Retina (tissue), 1 donor: ENCODE results near the gene GTPBP4.
"Not testable (repeated sequence)": the region's sequence is repeated elsewhere in the genome, so short reads cannot be mapped to it uniquely, and the experiment has no call there.

Experiments
- DNase-seq: peaks from one replicate; pipeline ENCODE4 v3.0.0-alpha.2; 2016

GTPBP4 gene

DNA sequence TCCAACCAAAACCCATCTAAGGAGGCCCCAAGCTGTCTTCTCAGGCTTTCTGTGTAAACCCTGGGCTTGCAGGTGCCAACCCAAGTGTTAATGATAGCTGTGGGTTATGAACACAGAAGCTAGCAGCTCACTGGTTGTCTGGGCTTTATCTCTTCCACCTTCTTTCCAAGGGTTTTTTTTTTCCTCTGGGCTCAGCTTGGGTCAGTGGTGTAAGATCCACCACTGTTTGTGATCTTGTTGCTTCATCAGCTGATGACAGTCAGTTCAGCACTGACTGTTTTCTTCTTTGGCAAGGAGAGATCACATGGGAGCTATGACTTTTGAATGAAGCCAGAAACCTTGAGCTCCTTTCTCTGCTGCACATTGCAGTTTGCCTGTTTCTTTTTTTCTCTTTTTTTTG, 4.6 kb downstream of the GTPBP4 start:
- no peak for DNase-seq

DNA sequence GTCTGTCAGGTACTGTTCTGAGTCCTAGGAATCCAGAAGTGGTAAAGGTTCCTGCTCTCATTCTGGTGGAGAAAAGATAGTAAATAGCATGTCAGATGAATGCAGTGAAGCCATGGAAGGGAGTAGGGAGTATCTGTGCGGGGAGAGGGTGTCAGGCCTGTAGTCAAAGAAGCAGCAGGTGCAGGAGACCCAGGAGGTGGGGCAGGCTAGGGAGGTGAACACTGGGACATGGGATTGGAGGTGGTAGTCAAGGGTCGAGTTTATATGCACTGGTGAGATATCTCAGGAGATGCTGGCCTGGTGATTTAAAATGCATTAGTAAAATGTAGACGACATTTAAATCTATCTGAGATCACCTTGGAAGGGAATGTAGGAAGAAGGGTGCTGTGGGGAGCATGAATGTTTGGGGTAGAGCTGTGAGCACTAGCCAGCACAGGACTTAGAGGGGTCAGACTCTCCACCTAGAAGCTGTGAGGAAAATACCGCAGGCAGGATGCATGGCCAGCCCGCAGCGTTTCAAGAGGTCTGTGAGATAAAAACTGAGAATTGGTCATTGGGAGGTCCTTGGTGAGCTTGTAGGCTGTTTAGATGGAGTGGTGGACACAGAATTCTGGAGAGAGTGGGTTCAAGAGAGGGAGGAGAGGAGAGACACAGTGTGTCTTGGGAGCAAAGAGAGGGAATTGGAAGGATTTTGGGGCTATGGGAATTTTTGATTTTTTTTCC, 6.8 kb downstream of the GTPBP4 start:
- no peak for DNase-seq

DNA sequence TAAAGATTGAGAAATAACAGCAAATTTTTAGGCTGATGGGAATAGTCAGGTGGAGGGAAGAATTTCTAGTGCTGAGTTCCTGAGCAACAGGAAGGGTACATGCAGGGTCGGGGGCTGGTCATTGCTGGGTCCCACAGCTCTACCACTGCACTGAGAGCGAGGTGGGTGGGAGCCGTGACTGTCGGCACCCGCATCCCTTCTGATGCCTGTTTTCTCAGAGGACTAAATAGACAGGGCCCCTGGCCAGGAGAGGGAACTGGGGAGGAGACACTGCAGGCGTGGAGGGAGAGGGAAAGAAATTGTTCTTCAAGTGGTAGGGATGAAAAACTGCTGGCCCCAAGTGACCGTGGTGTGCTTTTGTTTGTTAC, 7.3 kb downstream of the GTPBP4 start:
- DNase-seq: no peak

DNA sequence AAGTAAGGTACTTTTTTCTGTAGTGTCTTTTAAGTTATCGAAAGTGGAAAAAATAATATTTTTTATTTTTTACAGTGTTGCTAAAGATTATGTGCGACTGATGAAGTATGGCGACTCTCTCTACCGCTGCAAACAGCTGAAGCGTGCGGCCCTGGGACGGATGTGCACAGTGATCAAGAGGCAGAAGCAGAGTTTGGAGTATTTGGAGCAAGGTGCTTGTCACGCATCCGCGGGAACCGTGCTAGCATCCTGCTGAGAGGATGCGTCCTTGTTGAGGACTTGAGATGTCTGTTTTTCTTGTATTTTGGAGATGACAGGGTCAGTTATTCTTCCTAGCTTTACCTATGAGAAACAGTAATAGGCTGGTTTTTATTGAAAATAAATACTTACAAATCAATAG, 7.8 kb downstream of the GTPBP4 start:
- DNase-seq: no peak

DNA sequence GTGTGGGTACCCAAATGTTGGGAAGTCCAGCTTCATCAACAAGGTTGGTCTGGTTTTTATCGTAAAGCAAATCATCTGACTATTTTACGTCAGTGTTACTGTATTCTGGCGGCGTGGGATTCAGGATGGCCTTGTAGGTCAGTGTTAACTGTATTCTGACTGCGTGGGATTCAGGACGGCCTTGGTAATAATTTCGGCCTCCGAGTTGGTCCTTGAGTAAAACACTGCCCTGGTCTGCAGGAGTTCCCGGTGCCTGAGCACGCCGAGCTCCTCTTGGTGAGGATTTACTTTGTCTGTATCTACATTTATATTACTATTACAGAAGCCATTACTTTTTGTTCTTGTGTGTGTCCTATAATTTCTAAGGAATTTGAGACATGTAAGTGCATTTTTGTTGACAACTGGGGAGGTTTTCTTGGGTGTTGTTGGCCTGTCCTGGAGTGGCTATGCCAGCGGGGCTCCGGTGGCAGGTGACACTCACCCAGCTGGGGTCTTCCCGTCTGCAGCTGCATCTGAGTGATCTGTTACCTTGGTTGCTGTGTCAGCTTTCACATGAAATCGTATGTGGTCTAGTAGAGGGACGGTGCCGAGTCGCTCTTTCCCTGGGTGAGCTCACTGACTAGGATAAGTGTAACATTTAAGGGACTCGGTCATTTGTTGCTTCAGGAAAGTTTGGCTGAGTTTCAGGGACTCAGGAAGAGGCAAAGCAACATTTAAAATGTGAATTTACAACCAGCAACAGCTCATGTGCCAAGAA, 9.2 kb downstream of the GTPBP4 start:
- DNase-seq: no peak

DNA sequence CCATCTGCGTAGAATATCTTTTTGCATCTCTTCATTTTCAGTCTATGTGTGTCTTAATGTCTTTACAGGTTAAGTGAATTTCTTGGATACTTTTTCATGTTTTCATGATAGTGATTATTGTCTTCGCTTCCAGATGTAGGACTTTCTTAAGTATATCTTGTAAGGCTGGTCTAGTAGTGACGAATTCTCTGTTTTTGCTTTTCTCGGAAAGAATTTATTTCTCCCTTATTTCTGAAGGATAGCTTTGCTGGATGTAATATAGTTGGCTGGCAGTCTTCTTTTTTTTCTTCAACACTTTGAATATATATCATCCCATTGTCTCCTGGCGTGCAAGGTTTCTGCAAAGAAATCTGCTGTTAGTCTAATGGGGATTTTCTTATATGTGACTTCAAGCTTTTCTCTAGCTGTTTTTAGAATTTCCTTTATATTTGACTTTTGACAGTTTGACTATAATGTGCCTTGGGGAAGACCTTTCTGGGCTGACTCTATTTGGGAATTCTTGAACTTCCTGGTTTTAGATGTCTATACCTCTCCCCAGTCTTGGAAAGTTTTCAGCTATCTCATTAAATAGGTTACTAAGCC, 14.3 kb downstream of the GTPBP4 start:
- no peak for DNase-seq

DNA sequence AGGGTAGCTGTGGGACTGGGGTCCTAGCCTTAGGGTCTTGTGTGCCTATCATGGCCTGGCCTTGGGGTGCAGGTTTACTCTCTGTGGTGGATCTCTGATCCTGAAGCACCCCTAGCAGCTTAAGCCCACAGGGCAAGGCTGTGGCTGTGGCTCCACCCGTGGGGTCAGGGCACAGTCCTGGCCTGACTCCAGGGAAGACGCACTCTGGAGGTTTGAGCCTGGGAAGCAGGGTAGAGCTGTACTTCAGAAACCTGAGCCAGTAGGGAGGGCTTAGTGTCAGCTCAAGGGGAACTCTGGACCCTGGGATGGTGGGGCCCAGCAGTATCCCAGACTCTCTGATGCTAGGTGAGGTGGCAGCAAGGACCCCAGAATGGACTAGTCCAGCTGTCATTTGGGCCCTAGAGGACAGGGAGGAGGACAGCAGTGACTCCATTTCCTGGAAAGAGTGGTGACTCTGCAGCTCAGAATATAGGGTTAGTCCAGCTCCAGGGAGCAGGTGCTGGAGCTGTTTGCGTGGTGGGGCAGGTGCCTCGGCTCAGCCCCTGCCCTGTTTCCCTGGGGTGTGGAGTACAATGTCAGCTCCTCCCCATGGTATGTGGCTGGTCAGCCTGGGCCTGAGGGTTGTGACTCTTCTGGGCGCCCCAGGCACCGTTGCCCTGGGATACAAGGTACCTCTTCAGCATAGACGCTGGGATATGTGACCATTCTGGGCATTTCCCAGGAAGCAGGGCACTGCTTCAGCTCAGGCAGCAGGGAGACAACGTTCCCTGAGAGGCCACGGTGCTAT, 15.8 kb downstream of the GTPBP4 start:
- no peak for DNase-seq

DNA sequence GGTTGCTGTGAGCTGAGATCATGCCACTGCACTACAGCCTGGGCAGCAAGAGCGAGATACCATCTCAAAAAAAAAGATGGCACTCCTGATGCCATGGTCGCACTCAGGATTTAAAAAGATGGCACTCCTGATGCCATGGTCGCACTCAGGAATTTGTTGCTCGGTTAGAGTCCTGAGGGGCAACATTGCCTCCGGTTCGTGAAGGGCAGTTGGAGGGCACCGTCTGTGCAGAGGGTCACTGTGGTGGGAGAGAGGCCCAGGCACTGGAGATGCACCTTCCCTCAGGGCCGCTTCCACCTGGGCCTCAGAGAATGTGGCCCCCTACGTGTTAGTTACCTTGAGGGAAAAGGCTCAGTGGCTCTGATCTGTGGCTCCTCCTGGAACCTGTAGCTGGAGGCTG, 18.3 kb downstream of the GTPBP4 start:
- DNase-seq: no peak

DNA sequence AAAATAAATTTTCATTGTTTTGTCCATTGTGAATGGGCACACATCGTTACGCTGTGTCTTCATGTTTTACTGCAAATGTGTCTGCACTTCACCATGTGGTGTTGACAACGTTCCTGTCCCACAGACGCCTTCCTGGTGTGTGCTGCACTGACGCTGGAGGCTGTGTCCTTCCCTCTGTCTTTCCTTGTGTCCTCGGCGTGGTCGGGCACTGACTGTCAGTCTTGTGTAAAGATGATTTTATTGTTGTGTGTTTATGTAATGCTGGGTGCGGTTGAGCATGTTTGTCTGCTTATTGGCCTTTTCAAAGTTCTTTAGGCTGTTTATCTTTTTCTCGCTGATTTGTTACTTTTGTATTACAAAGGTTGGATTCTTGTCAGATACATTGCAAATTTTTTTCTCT, 19.3 kb downstream of the GTPBP4 start:
- no peak for DNase-seq

DNA sequence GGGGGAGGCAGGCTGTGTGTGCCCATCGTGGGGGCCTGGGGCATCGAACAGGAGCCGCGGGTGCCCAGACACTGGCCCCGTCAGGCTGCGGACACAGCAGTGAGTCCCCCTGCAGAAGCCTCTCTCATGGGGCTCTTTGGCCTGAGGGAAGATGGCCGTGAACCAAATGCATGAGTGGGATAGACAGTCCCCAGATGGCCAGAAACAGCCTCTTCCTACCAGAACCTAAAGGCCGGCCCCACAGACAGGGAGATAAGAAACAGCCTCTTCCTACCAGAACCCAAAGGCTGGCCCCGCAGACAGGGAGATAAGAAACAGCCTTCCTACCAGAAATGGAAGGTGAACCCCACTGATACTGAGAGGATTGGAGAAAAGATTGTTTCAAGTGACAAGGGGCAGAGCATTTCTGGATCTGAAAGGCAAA, 20.8 kb downstream of the GTPBP4 start:
- no peak for DNase-seq

DNA sequence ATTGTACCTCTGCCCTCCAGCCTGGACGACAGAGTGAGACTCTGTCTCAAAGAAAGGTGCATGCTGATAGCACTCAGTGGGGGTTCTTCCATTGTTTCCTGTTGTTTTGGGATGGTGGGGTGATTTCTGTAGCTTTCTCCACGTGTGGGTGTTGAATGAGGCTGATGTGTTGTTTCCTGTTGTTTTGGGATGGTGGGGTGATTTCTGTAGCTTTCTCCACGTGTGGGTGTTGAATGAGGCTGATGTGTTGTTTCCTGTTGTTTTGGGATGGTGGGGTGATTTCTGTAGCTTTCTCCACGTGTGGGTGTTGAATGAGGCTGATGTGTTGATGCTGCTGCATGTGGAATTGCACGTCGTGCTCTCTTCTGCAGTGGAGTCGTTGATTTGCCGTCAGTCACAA, 21.7 kb downstream of the GTPBP4 start:
- DNase-seq: not testable (repeated sequence)

DNA sequence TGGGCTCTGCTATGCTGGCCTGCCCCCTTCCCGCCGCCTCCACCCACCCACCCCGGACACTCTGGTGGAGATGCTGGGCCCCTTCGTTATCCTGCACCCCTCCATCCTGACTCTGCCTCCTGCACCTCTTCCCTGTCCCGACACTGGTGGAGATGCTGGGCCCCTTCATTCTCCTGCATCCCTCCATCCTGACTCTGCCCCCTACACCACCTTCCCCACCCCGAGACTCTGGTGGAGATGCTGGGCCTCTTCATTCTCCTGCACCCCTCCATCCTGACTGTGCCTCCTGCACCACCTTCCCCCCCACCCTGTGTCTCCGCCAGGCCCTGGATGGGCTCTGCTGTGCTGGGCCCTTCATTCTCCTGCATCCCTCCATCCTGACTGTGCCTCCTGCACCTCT, 22.5 kb downstream of the GTPBP4 start:
- no peak for DNase-seq

DNA sequence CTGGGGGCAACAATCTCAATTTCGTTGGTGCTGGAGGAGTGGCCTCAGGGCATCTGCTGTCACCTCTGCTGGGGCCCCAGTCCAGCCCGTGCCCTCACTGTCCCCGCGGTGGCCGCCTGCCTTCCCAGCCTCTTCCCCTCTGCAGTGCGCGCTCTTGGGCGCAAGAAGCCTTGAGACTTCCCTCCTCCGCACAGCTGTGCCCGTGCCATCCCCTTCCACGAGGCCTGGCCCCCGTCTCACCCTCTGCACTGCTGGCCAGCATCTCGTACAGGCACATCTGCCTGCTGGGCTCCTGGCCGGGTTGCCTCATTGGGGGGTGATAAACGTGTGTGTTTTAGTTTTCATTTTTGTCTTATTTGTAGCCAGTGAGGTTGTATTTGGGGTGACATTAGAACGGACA, 23.5 kb downstream of the GTPBP4 start:
- no peak for DNase-seq

DNA sequence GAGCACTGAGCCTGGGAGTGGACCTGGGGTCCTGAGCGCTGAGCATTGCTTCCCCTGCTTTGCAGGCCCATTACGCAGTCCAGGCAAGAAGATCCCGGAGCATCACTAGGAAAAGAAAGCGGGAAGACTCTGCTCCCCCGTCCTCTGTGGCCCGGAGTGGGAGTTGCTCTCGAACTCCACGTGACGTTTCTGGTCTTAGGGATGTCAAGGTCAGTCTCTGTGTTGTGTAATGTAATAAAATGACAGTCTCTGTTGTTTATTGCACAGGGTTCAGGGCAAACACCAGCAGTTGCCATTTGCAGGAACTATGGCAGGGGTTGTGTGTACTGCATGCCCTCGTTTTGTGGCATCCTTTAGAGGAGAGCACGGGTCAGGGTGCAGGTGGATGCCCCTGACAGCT, 27.5 kb downstream of the GTPBP4 start:
- no peak for DNase-seq

DNA sequence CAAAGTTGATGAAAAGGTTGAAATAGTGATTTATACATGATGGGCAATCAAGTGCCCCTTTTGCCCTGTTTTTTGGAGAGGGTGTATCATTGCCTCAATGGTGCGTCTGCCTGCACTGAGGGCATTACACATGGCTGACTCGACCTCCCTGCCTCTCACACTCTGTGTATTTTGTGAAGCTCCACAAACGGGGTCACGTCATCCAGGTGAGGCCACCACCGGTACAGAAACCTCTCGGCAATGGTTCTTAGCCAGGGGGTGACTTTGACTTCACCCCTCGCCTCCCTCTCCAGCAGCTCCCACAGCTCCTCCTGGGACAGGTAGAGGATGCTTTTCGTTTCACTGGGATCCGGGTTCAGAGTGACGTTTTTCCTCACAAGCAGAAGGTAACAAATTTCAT, 31.1 kb downstream of the GTPBP4 start:
- DNase-seq: no peak

DNA sequence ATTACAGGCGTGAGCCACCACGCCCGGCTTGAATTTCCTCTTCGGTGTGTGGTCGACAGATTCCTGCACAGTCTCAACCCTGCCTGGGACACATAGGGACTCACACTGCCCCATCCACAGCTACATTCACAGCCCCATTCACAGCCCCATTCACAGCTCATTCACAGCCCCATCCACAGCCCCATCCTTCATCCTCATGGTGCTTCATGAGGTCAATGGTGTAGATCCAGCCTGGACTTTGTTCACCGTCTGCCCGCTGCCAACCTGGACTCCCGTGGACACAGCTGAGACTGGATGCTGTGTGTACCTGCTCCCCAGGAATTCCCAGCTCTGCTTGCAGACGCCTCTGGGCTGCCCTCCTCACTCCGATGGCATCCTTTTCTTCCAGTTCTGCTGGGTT, 32.2 kb downstream of the GTPBP4 start:
- DNase-seq: no peak

DNA sequence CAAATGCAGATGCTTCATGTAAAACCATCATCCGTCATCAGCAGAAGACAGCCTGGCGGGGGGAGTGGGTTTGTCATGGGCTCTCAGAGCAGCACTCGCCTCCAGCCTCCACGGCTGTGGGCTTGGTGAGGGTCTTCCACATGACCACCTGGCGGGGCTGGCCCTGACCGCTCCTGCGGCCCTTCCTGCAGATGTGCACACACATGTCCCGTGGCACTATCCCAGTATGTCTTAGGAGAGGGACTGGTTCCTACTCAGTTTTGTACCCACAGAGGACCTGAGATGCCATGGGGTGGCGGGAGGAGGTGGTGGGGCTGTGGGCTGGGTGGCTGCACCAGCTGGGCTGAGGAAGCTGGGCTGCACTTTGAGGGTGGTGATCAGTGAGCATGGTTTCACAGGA, 32.7 kb downstream of the GTPBP4 start:
- DNase-seq: no peak

DNA sequence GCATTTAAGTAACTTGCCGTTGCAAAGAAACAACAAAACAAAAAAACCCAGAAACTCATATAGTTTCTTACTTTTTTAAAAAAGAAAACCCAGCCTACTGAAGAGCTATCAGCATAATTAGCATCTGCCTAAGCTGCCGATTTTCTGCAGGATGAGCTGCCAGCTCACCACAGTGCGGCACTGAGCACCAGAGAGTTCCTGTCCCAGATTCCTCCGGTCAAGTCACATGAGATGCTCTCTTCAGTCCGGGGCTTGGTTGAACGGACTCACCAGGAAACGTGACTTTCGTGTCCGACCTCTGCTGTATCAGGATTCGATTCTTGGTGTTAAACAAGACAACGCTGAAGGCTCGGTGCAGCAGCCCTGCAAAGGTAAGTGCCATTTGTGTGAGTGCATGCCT, 34.2 kb downstream of the GTPBP4 start:
- DNase-seq: no peak

DNA sequence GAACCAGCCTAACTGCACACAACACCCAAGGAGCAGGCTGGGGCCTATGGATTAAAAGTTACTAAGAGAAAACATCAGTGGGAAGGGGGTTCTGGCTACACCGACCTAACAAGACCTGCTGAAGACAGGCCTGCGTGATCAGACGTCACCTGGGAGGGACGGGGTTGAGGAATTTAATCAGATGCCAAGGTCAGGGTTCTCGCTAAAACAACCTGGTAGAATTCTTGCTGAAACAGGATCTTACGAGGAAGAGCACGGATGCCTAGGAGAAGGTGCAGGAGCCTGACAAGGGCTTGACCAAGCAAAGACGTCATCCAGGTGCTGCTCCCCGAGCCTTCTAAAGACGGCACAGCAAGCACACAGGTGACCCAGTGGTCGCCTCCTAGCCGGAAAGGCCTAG, 35.9 kb downstream of the GTPBP4 start:
- DNase-seq: no peak

DNA sequence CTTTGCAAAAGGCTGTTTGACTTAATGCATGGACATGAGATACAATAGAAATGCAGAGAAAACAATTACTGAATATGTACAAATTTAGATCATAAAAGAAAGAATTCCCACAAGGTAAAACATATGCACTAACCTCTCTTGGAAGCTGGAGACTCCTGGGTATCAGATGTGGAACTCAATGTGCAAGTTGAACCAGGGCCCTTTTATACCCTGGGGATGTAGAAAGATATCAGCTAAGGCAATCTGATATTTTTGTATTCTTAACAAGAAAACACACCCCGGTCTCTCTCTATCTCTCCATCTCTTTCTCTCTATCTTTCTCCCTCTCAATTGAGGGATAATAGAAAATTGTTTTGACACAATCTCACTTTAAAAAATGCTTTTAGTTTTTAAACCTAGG, 37.4 kb downstream of the GTPBP4 start, which contains the start of gene IDI2:
Gene IDI2 (minus strand): TSS at position 177 of the 400 bp plus-strand sequence. CDS start 1,136 bp downstream, outside the sequence.
- no peak for DNase-seq

DNA sequence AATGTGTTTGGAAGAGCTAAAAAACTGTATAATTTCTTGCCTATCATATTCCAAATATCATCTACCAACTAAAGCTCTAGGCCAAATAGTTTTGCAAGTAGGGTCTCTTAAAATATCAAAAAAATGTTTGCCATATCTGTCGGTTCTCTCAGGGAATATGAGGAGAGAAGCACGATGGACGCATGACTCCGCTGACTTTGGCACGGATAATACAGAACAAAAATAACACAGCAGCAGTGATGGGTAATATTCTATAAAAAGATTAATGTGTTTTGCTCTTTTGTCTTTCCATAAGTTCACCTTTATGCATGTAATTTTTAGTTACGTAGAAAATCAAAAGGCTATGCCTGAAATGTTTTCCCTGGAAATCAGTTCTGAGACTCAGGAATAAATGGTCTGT, 38.3 kb downstream of the GTPBP4 start:
- DNase-seq: no peak

DNA sequence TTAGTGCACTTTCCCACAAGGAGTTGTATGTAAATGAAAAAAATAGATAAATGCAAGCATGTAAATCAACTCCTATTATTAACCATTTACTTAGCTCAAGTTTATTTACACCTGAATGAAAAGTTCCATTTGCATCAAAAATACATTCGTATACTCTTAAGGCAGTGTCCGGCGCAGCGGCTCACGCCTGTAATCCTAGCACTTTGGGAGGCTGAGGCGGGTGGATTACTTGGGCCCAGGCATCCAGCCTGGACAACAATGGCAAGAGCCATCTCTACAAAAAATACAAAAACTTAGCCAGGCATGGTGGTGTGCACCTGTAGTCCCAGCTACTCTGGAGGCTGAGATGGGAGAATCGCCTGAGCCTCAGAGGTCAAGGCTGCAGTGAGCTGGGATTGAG, 41.6 kb downstream of the GTPBP4 start:
- no peak for DNase-seq

DNA sequence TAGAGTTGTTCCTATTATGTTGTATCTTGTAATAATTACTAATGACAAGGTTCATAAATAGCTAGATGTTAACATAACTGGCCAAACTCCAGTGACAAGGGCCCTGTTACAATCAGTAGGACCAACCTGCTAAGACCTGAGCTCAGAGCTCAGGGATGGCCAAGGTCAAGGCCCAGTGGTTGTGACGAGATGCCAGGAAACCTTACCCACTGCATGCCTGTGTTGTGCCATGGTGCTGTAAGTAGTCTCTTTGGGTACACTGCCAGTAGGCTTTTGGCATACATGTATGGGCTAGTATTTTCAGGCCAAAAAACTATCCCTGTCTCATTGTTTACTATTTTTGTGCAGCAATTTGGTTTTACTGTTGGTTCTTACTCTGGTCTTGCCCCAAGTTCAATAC, 45.4 kb downstream of the GTPBP4 start:
- no peak for DNase-seq

DNA sequence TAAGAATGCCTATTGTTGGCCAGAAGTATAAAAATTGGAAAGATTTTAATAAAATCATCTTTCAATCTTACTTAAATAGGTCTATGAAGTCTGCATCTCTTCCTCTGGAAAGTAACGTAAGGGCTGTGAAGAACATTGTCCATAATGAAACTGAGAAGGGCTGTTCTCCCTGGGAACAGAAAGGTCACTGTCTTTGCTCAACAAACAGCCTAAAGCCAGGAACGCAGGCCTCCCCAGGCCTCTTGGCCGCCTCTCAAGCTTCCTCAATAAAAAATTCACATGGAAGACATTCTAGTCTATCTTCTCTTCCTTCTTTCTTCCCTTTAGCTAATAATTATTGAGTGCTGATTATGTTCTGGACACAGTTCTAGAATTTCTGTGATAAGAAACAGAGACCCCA, 46.5 kb downstream of the GTPBP4 start:
- no peak for DNase-seq
